ENCODE measurements around the gene CHN2.

CHN2 gene

GRCh38 chr7:29371472-29371871 lies 176.9 kb downstream of the CHN2 start:
- FAIRE-seq (no peak), DNase-seq (ENCODE audit: insufficient read length, low spot score) (no peak)
- TF ChIP-seq POLR2A (IDR thresholded peaks at IDR 0.05; ENCODE audit: low read depth, low read length): no peak

DNA sequence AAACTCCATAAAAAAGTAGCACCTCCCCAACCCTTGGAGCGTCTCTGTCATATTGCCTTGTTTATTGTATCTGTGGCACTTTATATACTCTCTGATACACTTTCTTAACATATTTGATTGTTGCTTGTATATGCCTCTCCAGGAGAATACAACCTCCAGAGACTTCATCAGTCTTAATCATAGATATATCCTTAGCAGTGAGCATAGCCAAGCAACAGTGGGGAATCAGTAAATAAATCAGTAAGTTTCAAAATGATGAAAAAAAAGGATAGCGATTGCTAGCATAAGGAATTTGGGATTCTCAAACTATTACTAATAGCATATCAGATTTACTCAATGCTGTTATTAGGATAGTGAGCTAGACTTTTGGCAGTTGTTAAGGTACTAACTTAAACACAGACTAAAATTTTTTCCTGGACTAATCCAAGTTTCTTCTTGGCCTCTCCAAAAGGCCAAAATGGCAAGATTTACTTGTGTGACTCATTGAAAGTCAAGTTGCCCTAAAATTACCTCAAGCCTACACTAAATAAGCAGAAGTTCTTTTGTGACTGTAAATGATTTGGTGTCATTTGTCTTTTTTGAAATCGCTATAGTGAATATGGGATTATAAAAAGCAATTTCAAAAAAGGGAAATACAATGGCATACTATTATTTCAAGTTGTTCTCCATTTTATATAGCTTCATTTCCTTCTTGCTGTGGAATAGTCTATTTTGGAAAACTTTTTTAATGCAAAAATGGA lies 177.9 kb downstream of the CHN2 start:
- no peak for TF ChIP-seq POLR2A (IDR thresholded peaks at IDR 0.05; ENCODE audit: low read depth, low read length)
- no peak for FAIRE-seq

DNA sequence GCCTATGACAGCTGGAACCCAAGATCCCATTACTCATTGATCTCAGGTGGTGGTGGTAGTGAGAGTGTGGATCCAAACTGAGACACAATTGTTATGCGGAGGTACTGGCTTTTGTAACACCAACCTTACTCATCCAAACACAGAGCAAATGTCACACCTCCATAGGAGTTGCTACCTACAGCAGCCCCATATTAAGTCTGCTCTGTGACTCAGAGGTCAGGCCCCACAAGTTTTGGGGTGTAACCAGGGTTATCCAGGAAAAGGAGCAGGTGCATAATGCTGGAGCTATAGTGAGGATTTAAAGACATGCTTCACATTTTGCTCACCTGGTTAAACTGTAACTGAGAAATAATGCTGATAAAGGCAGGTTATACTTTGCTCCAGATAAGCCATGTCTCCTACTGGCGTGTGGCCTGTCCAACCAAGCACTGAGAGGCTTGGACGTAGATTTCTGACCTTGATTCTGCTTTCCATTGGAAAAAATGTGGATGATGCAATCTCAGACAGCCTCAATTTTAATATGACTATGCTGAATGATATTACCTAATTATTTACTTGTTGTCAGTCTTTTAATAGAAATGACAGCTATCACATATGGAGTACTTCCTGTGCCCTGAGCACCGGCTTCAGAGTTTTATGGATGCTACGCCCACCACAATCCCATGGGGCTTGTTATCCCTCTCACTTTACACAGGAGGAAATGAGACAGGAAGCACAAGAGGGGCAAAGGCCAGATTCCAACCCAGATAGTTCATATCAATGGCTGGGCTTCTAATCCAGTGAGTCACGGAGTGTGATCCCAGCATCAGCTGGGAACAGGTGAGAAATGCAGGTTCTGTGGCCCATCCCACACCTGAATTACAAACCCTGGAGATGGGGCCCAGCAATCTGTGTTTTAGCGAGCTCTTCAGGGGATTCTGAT lies 181.3 kb downstream of the CHN2 start:
- no peak for TF ChIP-seq POLR2A (IDR thresholded peaks at IDR 0.05; ENCODE audit: low read depth, low read length)
- FAIRE-seq: no peak
- no peak for DNase-seq (ENCODE audit: insufficient read length, low spot score)

More for the DNA sequence above, 177.9 kb downstream of the CHN2 start:
- no peak for DNase-seq (ENCODE audit: insufficient read length, low spot score)

DNA sequence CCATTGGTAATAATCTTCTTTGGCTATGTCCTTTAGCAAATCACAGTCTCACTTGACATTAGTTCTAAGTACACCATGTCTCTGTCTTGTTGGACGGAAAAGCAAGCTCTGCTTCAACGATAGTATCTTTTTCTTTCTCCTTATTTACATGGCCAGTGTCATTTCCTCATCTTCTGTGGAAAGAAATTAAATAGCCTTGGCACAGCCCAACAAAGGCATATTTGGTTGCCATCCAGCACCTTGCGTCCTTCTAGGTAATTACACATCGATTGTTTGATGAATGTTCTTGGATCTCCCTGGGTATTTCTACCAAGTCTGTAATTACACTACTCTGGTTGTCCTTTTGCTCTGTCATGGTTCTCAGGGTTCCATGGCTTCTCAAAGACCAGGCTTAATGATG lies 183.1 kb downstream of the CHN2 start:
- FAIRE-seq: no peak
- TF ChIP-seq POLR2A (IDR thresholded peaks at IDR 0.05; ENCODE audit: low read depth, low read length): no peak
- no peak for DNase-seq (ENCODE audit: insufficient read length, low spot score)

DNA sequence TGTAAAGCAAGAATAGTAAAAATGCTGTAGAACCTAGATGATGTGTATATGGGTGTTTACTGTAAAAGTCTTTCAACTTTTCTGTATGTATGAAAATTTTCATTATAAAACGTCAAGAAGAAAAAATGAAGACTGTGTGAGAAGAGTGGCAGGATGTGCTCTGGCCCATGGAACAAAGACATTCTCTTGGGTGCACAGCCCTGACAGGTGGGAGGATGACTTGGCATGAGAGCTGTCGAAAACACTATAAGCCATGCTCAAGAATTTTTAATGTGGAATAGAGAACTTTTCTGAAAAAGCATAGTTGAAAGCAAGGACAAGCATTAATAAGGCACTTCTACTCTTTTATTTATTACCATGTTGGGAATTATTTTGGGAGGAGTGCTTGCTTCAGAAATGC lies 185.0 kb downstream of the CHN2 start:
- no peak for TF ChIP-seq POLR2A (IDR thresholded peaks at IDR 0.05; ENCODE audit: low read depth, low read length)
- no peak for FAIRE-seq
- no peak for DNase-seq (ENCODE audit: insufficient read length, low spot score)

- TF ChIP-seq POLR2A (IDR thresholded peaks at IDR 0.05; ENCODE audit: low read depth, low read length): no peak
- FAIRE-seq (no peak), DNase-seq (ENCODE audit: insufficient read length, low spot score) (no peak)
Observed at GRCh38 chr7:29381206-29382094, 186.9 kb downstream of the CHN2 start.

- TF ChIP-seq POLR2A (IDR thresholded peaks at IDR 0.05; ENCODE audit: low read depth, low read length): no peak
- FAIRE-seq: no peak
- no peak for DNase-seq (ENCODE audit: insufficient read length, low spot score)
Observed at GRCh38 chr7:29384277-29384676, 189.7 kb downstream of the CHN2 start.

DNA sequence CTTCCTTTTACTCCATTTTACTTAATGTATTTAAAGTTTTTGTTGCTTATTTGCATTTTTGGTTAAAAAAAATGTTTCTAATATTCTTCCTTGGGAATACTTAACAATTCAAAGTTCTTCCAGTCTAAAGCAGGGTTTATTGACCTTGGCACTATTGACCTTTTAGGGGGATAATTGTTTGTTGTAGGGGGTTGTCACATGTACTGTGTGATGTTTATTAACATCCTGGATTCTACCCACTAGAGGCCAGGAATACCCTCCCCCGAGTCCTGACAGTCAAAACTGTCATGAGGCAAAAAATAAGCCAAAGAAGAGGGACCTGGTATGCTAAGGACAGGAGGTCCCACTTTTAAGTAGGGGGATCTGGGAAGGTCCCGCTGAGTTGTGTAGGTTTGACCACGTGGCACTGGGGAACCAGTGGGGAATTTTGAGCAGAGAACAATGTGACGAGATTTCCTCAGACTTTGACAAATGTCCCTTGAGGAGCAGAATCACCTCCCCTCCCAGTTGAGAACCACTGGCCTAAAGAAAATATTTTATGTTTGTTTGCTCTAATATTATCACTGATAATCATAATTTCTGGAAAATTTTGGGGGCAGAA lies 190.7 kb downstream of the CHN2 start:
- no peak for TF ChIP-seq POLR2A (IDR thresholded peaks at IDR 0.05; ENCODE audit: low read depth, low read length)
- no peak for FAIRE-seq
- DNase-seq (ENCODE audit: insufficient read length, low spot score): no peak

DNA sequence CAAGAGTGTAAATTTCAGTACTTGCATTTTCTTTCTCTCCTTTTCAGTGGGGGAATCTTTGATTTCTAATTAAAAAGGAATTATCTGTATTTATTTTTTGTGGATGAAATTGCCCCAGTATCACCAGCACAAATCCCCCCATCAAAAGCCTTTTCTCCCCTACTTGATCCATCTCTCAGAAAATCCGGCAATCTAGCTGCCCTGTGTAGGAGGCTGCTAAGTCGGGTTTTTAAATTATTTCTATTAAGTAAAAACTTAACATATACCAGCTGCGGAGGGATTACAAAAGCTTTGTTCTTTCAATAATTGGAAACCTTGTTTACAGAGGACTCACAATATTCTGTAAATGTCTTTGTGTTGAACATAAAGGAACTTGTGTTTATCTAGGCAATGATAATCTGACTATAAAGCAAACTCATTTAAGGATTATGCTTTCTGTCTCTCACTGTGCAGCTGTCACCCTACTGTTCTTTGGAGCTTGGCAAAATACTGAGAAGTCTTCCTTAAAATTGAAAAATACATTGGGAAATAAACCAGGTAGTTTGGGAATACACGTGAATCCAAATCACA lies 191.7 kb downstream of the CHN2 start:
- no peak for DNase-seq (ENCODE audit: insufficient read length, low spot score)
- TF ChIP-seq POLR2A (IDR thresholded peaks at IDR 0.05; ENCODE audit: low read depth, low read length): no peak
- FAIRE-seq: no peak

- FAIRE-seq: no peak
- no peak for TF ChIP-seq POLR2A (IDR thresholded peaks at IDR 0.05; ENCODE audit: low read depth, low read length)
- no peak for DNase-seq (ENCODE audit: insufficient read length, low spot score)
Observed at GRCh38 chr7:29391262-29391661, 196.7 kb downstream of the CHN2 start.

GRCh38 chr7:29394321-29394720 lies 199.7 kb downstream of the CHN2 start:
- FAIRE-seq: no peak
- TF ChIP-seq POLR2A (IDR thresholded peaks at IDR 0.05; ENCODE audit: low read depth, low read length): no peak
- no peak for DNase-seq (ENCODE audit: insufficient read length, low spot score)

DNA sequence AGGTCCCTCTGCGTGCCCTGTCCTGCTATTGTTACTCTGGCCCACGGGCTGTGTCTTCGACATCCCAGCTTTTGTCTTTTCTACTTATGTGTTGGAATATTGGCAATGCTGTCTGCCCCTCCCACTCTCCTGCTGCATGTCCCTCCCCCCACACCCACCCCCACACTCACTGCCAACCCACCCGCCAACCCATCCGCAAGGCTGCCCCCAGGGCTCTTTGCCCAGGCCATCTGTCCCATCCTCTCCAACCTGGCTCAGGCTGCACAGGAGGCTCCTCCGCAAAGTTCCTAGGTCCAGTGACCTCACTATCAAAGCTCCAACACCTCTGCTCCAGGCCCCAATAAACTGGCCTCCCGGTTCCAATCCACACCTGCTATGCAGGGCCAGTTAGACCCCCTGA lies 202.0 kb downstream of the CHN2 start:
- FAIRE-seq: no peak
- no peak for DNase-seq (ENCODE audit: insufficient read length, low spot score)
- TF ChIP-seq POLR2A (IDR thresholded peaks at IDR 0.05; ENCODE audit: low read depth, low read length): no peak

GRCh38 chr7:29397398-29397797 lies 202.8 kb downstream of the CHN2 start:
- TF ChIP-seq POLR2A (IDR thresholded peaks at IDR 0.05; ENCODE audit: low read depth, low read length): no peak
- no peak for FAIRE-seq
- no peak for DNase-seq (ENCODE audit: insufficient read length, low spot score)
